ENCODE data around the gene PCDHB12. TPM values are rescaled to one million over a fixed set of nuclear protein-coding genes. Genes with fewer than 3 reads are reported as not detected.
"Not testable (repeated sequence)": the region's sequence is repeated elsewhere in the genome, so short reads cannot be mapped to it uniquely, and the experiment has no call there.

Gene PCDHB12
- polyA plus RNA-seq (ENCODE audit: insufficient read length in 4 of 4) = 1 to 10 TPM; 4.6 to 6.5 (median 5.5) TPM

DNA sequence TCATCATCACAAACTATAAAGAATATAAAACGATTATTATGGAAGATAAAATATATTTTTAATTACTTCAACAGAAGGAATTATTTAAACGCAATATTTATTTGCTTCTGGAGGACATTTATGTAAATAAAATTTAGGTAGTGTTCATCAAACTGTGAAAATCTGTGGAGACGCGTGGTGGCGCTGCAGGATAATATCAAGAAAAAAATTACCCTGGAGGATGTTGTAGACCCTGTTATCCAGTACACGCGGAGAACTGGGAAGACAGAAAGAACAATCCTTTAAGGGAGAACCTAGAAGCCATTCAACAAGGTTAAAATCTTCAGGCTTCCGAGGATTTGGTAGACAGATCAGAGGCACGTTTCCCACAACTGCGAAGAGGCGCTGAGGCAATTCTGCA, at the start of gene PCDHB12:
TSS of gene PCDHB12 (plus strand) at position 242 of the 400 bp plus-strand sequence. CDS start 189 bp downstream, outside the sequence.
- no peak for DNase-seq (ENCODE audit: low read depth in 4 of 4, low spot score in 3 of 4)

- DNase-seq (ENCODE audit: low read depth in 4 of 4, low spot score in 3 of 4) = peak in 1 of 4 donors; percentile 30
These were observed 35.9 kb upstream of the PCDHB12 start, which contains the start of gene PCDHB7 for GRCh38 chr5:141172381-141173204. TSS of gene PCDHB7 (plus strand) at chr5:141172644. CDS start at chr5:141172836, 192 bp downstream.

DNA sequence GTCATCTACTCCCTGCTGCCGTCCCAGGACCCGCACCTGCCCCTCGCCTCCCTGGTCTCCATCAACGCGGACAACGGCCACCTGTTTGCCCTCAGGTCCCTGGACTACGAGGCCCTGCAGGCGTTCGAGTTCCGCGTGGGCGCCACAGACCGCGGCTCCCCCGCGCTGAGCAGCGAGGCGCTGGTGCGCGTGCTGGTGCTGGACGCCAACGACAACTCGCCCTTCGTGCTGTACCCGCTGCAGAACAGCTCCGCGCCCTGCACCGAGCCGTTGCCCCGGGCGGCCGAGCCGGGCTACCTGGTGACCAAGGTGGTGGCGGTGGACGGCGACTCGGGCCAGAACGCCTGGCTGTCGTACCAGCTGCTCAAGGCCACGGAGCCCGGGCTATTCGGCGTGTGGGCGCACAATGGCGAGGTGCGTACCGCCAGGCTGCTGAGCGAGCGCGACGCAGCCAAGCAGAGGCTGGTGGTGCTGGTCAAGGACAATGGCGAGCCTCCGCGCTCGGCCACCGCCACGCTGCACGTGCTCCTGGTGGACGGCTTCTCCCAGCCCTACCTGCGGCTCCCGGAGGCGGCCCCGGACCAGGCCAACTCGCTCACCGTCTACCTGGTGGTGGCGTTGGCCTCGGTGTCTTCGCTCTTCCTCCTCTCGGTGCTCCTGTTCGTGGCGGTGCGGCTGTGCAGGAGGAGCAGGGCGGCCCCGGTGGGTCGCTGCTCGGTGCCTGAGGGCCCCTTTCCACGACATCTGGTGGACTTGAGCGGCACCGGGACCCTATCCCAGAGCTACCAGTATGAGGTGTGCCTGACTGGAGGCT, 34.0 kb upstream of the PCDHB12 start:
- not testable (repeated sequence) for DNase-seq (ENCODE audit: low read depth in 4 of 4, low spot score in 3 of 4)

GRCh38 chr5:141175933-141176332, 32.6 kb upstream of the PCDHB12 start:
- DNase-seq (ENCODE audit: low read depth in 4 of 4, low spot score in 3 of 4) = no peak

GRCh38 chr5:141177577-141178191, 30.8 kb upstream of the PCDHB12 start, which contains the start of gene PCDHB8:
TSS of gene PCDHB8 (plus strand) at chr5:141177790. CDS start at chr5:141178035, 245 bp downstream.
- not testable (repeated sequence) for DNase-seq (ENCODE audit: low read depth in 4 of 4, low spot score in 3 of 4)

- DNase-seq (ENCODE audit: low read depth in 4 of 4, low spot score in 3 of 4) = not testable (repeated sequence)
These were observed 29.1 kb upstream of the PCDHB12 start for GRCh38 chr5:141179371-141179770.

GRCh38 chr5:141179876-141180275, 28.6 kb upstream of the PCDHB12 start:
- DNase-seq (ENCODE audit: low read depth in 4 of 4, low spot score in 3 of 4) = not testable (repeated sequence)

DNA sequence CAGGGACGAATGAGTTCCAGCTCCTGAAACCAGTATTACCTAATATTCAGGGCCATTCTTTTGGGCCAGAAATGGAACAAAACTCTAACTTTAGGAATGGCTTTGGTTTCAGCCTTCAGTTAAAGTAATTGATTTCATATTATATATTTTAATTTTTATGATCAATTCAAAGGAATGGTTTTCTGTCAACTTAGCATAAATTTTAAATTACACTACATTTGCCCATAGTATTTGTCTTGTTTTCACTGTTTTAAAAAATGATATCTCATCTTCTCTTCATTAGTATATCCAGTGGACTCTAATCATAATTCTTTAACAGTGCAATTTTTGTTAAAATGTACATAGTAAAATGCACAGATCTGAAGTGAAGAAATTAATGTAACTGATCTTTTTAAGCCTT, 28.2 kb upstream of the PCDHB12 start:
- no peak for DNase-seq (ENCODE audit: low read depth in 4 of 4, low spot score in 3 of 4)

DNA sequence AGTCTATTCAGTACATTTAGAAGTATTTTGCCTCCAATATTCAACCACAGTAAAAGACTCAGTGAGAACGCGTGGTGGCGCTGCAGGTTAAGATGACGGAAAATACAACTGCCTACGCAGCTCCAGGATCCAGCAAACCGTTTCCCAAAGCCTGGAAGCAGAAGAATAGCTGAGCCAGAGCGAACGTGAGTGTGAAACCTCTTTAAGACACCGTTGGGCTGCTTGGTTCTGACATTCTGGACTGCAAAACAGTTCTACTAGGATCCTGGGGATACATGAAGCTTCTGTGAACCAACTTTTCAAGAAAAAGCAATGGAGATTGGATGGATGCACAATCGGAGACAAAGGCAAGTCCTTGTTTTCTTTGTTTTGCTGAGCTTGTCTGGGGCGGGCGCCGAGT, 26.3 kb upstream of the PCDHB12 start, which contains the start of gene PCDHB16:
TSS of gene PCDHB16 (plus strand) at position 140 of the 400 bp plus-strand sequence. CDS start at position 313, 173 bp downstream.
- DNase-seq (ENCODE audit: low read depth in 4 of 4, low spot score in 3 of 4) = no peak

- not testable (repeated sequence) for DNase-seq (ENCODE audit: low read depth in 4 of 4, low spot score in 3 of 4)
These were observed 24.2 kb upstream of the PCDHB12 start for GRCh38 chr5:141184117-141184855.

GRCh38 chr5:141186897-141187512, 21.5 kb upstream of the PCDHB12 start, which contains the start of gene PCDHB9:
TSS of gene PCDHB9 (plus strand) at chr5:141187161. CDS start at chr5:141187319, 158 bp downstream.
- no peak for DNase-seq (ENCODE audit: low read depth in 4 of 4, low spot score in 3 of 4)

DNA sequence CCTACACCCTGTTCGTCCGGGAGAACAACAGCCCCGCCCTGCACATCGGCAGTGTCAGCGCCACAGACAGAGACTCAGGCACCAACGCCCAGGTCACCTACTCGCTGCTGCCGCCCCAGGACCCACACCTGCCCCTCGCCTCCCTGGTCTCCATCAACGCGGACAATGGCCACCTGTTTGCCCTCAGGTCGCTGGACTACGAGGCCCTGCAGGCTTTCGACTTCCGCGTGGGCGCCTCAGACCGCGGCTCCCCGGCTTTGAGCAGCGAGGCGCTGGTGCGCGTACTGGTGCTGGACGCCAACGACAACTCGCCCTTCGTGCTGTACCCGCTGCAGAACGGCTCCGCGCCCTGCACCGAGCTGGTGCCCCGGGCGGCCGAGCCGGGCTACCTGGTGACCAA, 19.8 kb upstream of the PCDHB12 start:
- not testable (repeated sequence) for DNase-seq (ENCODE audit: low read depth in 4 of 4, low spot score in 3 of 4)

- not testable (repeated sequence) for DNase-seq (ENCODE audit: low read depth in 4 of 4, low spot score in 3 of 4)
These were observed 19.4 kb upstream of the PCDHB12 start for GRCh38 chr5:141189131-141189530.

- DNase-seq (ENCODE audit: low read depth in 4 of 4, low spot score in 3 of 4) = no peak
These were observed 16.3 kb upstream of the PCDHB12 start, which contains the start of gene PCDHB10 for GRCh38 chr5:141192110-141192725. TSS of gene PCDHB10 (plus strand) at chr5:141192353. CDS start at chr5:141192553, 200 bp downstream.

DNA sequence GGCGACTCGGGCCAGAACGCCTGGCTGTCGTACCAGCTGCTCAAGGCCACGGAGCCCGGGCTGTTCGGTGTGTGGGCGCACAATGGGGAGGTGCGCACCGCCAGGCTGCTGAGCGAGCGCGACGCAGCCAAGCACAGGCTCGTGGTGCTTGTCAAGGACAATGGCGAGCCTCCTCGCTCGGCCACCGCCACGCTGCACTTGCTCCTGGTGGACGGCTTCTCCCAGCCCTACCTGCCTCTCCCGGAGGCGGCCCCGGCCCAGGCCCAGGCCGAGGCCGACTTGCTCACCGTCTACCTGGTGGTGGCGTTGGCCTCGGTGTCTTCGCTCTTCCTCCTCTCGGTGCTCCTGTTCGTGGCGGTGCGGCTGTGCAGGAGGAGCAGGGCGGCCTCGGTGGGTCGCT, 14.2 kb upstream of the PCDHB12 start:
- not testable (repeated sequence) for DNase-seq (ENCODE audit: low read depth in 4 of 4, low spot score in 3 of 4)

DNA sequence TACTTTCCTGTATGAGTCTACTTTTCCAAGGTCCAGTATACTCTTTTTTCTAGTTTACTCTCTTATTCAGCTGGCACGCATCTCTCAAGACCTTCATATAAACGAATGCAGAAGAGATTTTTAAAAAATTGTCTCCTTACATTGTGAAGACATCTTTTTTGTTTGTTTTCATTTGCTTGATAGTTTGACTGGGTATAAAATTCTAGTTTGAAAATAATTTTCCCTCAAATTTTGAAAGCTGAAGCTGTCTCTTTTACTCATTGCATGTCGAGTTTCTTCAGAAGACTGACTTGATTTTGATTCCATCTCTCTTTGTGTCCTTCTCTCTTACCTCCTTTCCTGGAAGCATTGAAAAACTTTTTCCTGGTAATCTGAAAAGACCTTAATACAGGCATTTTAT, 12.2 kb upstream of the PCDHB12 start:
- DNase-seq (ENCODE audit: low read depth in 4 of 4, low spot score in 3 of 4) = no peak

- DNase-seq (ENCODE audit: low read depth in 4 of 4, low spot score in 3 of 4) = no peak
These were observed 8.9 kb upstream of the PCDHB12 start, which contains the start of gene PCDHB11 for GRCh38 chr5:141199359-141200235. TSS of gene PCDHB11 (plus strand) at chr5:141199627. CDS start at chr5:141199775, 148 bp downstream.

GRCh38 chr5:141201126-141201525, 7.4 kb upstream of the PCDHB12 start:
- DNase-seq (ENCODE audit: low read depth in 4 of 4, low spot score in 3 of 4) = not testable (repeated sequence)
